DND-41 (cell line): ENCODE results near the gene LONRF2.

Experiments used
- EZH2 ChIP-seq: IDR thresholded peaks from 3 replicates; pipeline ENCODE4 v1.6.1; 2012; ENCODE audit warnings: borderline replicate concordance, low read depth, mild to moderate bottlenecking, moderate library complexity, low read length, inconsistent platforms; ENCODE audit not compliant: severe bottlenecking
- TF ChIP-seq, protein P1 (sequence below): IDR thresholded peaks from 2 replicates; pipeline ENCODE4 v1.5.1; 2012; ENCODE audit warnings: borderline replicate concordance, low read length, moderate library complexity, mild to moderate bottlenecking; ENCODE audit not compliant: poor library complexity, severe bottlenecking; ENCODE audit errors: extremely low read depth

DNA sequence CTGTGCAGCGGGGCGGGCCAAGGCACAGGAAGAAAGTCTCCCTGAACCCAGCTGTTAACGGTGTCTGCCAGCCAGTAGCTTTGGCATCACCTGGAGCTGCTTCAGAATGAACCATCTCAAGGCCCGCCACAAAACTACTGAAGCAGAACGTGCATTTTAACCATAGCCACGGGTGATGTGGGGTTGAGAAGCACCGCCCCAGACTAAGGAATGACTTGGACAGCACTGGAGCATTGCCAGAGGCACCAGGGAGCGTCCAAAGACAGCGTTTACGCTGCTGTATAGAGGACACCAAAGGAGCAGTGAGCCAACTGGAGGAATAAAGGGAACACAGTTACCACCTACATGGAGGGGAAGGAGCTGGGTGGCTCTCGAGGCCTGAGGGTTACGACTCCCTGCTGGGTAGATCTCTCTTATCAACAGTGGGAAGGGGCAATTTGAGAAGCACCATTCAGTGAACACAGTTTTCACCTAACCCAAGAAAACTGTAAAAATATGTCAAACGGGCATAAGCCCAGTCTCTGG is 28.4 kb upstream of the LONRF2 start:
- TF ChIP-seq, protein P1, sequence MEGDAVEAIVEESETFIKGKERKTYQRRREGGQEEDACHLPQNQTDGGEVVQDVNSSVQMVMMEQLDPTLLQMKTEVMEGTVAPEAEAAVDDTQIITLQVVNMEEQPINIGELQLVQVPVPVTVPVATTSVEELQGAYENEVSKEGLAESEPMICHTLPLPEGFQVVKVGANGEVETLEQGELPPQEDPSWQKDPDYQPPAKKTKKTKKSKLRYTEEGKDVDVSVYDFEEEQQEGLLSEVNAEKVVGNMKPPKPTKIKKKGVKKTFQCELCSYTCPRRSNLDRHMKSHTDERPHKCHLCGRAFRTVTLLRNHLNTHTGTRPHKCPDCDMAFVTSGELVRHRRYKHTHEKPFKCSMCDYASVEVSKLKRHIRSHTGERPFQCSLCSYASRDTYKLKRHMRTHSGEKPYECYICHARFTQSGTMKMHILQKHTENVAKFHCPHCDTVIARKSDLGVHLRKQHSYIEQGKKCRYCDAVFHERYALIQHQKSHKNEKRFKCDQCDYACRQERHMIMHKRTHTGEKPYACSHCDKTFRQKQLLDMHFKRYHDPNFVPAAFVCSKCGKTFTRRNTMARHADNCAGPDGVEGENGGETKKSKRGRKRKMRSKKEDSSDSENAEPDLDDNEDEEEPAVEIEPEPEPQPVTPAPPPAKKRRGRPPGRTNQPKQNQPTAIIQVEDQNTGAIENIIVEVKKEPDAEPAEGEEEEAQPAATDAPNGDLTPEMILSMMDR, result no peak
- no peak for TF ChIP-seq EZH2
